Effector memory CD4-positive, alpha-beta T cell (primary cell): ENCODE data around the gene POLR2A.
A peak's percentile ranks its signal among the peaks of the same experiment; 100 is the strongest.

ENCODE experiments used
- DNase-seq, 3 donors: peaks; one replicate each; pipeline ENCODE4 v3.0.0-alpha.2; 2020
- H3K27ac ChIP-seq: 2 replicates; pipeline ENCODE4 v1.7.0; 2013; ENCODE audit warnings: mild to moderate bottlenecking, low read length, moderate library complexity; ENCODE audit not compliant: insufficient read depth, poor library complexity, severe bottlenecking
- H3K27me3 ChIP-seq: replicated peaks from 2 replicates; pipeline ENCODE4 v1.7.0; 2013; ENCODE audit warnings: mild to moderate bottlenecking, low read length; ENCODE audit not compliant: insufficient read depth, control insufficient read depth, poor library complexity, severe bottlenecking
- H3K36me3 ChIP-seq: 2 replicates; pipeline ENCODE4 v1.7.0; 2013; ENCODE audit warnings: mild to moderate bottlenecking, low read length, moderate library complexity; ENCODE audit not compliant: control insufficient read depth, insufficient read depth
- H3K4me1 ChIP-seq: 2 replicates; pipeline ENCODE4 v1.7.0; 2013; ENCODE audit warnings: low read length, mild to moderate bottlenecking; ENCODE audit not compliant: control insufficient read depth, insufficient read depth, poor library complexity, severe bottlenecking
- H3K4me3 ChIP-seq: 2 replicates; pipeline ENCODE4 v1.7.0; 2013; ENCODE audit warnings: low read length, low read depth, mild to moderate bottlenecking; ENCODE audit not compliant: insufficient read depth, poor library complexity, severe bottlenecking
- H3K9me3 ChIP-seq: 2 replicates; pipeline ENCODE4 v1.7.0; 2013; ENCODE audit warnings: mild to moderate bottlenecking, low read length, moderate library complexity; ENCODE audit not compliant: control insufficient read depth

The POLR2A gene

GRCh38 chr17:7440834-7441195, 43.4 kb upstream of the POLR2A start:
- Histone ChIP-seq H3K9me3 (no peaks in the 10 kb centered on the region), H3K36me3 (no peaks in the 10 kb centered on the region), H3K4me1 (peaks cover 55% of the 10 kb centered on the region), H3K27ac (no peak overlapping the region), H3K4me3 (no peak overlapping the region), H3K27me3 (peaks cover 39% of the 10 kb centered on the region)
- no peak for DNase-seq

- peaks cover 55% of the 10 kb centered on the region for H3K4me1 ChIP-seq
- no peaks in the 10 kb centered on the region for H3K36me3 ChIP-seq
- H3K9me3 ChIP-seq = no peaks in the 10 kb centered on the region
- H3K27me3 ChIP-seq = peaks cover 44% of the 10 kb centered on the region
- H3K27ac ChIP-seq = no peak overlapping the region
- no peak for DNase-seq
- H3K4me3 ChIP-seq = no peak overlapping the region
Observed at GRCh38 chr17:7441266-7441665, 42.9 kb upstream of the POLR2A start.

GRCh38 chr17:7442142-7442541, 42.0 kb upstream of the POLR2A start:
- Histone ChIP-seq H3K36me3 (no peaks in the 10 kb centered on the region), H3K4me1 (peaks cover 54% of the 10 kb centered on the region), H3K27me3 (peaks cover 53% of the 10 kb centered on the region), H3K9me3 (no peaks in the 10 kb centered on the region), H3K4me3 (no peak overlapping the region), H3K27ac (no peak overlapping the region)
- no peak for DNase-seq

GRCh38 chr17:7443499-7444485, 40.4 kb upstream of the POLR2A start:
- peaks cover 37% of the 10 kb centered on the region for H3K4me1 ChIP-seq
- peaks cover 51% of the 10 kb centered on the region for H3K27me3 ChIP-seq
- no peak for DNase-seq
- no peaks in the 10 kb centered on the region for H3K9me3 ChIP-seq
- no peak overlapping the region for H3K27ac ChIP-seq
- H3K4me3 ChIP-seq = no peak overlapping the region
- no peaks in the 10 kb centered on the region for H3K36me3 ChIP-seq

GRCh38 chr17:7444682-7445618, 39.2 kb upstream of the POLR2A start, which contains the start of gene CHRNB1:
TSS of gene CHRNB1 (plus strand) at chr17:7445061. CDS start at chr17:7445128, 67 bp downstream.
- no peak within 1 kb of the TSS for H3K27ac ChIP-seq
- peaks cover 39% of the 10 kb centered on the region for H3K27me3 ChIP-seq
- peaks cover 29% of the 10 kb centered on the region for H3K4me1 ChIP-seq
- no peaks in the 10 kb centered on the region for H3K36me3 ChIP-seq
- H3K4me3 ChIP-seq = peak within 1 kb of the TSS; percentile 32
- DNase-seq = no peak
- H3K9me3 ChIP-seq = no peaks in the 10 kb centered on the region

- Histone ChIP-seq H3K27ac (no peak overlapping the region), H3K27me3 (peaks cover 33% of the 10 kb centered on the region), H3K36me3 (no peaks in the 10 kb centered on the region), H3K4me1 (peaks cover 23% of the 10 kb centered on the region), H3K4me3 (peak overlapping the region; percentile 32), H3K9me3 (no peaks in the 10 kb centered on the region)
- no peak for DNase-seq
Observed at GRCh38 chr17:7445619-7445968, 38.6 kb upstream of the POLR2A start.

GRCh38 chr17:7448461-7448860, 35.7 kb upstream of the POLR2A start:
- DNase-seq = no peak
- Histone ChIP-seq H3K36me3 (no peaks in the 10 kb centered on the region), H3K9me3 (no peaks in the 10 kb centered on the region), H3K4me3 (no peak overlapping the region), H3K27ac (no peak overlapping the region), H3K4me1 (peaks cover 18% of the 10 kb centered on the region), H3K27me3 (peaks cover 25% of the 10 kb centered on the region)

- Histone ChIP-seq H3K4me1 (peaks cover 10% of the 10 kb centered on the region), H3K4me3 (no peak overlapping the region), H3K27ac (no peak overlapping the region), H3K27me3 (no peaks in the 10 kb centered on the region), H3K9me3 (no peaks in the 10 kb centered on the region), H3K36me3 (peaks cover 16% of the 10 kb centered on the region)
- no peak for DNase-seq
Observed at GRCh38 chr17:7459961-7460545, 24.1 kb upstream of the POLR2A start.

- H3K27me3 ChIP-seq = no peaks in the 10 kb centered on the region
- no peaks in the 10 kb centered on the region for H3K9me3 ChIP-seq
- DNase-seq = no peak
- H3K27ac ChIP-seq = no peak overlapping the region
- peaks cover 7% of the 10 kb centered on the region for H3K4me1 ChIP-seq
- H3K4me3 ChIP-seq = no peak overlapping the region
- H3K36me3 ChIP-seq = peaks cover 25% of the 10 kb centered on the region
Observed at GRCh38 chr17:7460850-7461660, 23.1 kb upstream of the POLR2A start.
